GM18505 (cell line): ENCODE measurements around the gene EIPR1.

Experiments used
- ATAC-seq: cut with Tn5 transposase; IDR thresholded peaks from one replicate; pipeline ENCODE4 v1.9.1; 2021; ENCODE audit not compliant: unreplicated experiment
- POLR2A ChIP-seq: IDR thresholded peaks from 4 replicates; pipeline ENCODE4 v1.6.1; 2011; ENCODE audit warnings: borderline replicate concordance; ENCODE audit not compliant: insufficient read depth, insufficient read length; ENCODE audit errors: extremely low read depth

The EIPR1 gene

DNA sequence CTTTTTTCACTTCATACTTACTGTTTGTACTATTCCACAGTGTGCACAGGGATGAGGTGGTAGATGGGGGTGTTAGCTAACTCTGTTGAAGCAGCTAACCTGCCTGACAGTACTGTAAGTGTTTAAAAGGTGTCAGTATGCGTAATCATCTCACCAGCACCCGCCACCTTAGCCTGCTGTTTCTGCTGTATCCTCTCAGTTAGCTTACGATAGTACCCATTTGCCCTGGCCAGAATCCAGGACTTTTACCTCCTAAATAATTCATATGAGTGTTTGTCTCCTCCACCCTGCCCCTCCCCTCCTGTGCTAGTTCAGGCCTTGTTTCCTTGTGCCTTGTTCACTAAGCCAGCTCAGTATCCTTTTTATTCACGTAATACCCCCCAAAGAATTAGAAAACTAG, 36.1 kb upstream of the EIPR1 start:
- TF ChIP-seq POLR2A = no peak
- ATAC-seq = no peak

DNA sequence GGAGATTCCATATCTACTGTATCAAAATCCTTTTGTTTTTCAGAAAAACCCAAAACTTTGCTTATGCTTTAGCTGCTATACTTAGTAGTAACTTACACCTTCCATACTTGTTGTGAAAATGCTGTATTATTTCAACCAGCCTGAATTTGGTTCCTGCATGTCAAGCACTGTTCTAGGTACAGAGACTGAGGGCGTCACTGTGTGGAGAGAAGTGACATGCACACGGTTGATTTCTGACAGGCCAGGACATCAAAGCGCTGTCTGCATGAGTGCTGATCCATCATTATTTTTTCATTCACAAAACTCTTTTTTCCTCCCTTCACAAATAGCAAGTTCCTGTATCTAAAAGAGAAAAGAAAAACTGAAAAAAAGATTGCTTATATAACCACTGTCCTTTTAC, 33.5 kb upstream of the EIPR1 start:
- ATAC-seq = no peak
- TF ChIP-seq POLR2A = no peak

DNA sequence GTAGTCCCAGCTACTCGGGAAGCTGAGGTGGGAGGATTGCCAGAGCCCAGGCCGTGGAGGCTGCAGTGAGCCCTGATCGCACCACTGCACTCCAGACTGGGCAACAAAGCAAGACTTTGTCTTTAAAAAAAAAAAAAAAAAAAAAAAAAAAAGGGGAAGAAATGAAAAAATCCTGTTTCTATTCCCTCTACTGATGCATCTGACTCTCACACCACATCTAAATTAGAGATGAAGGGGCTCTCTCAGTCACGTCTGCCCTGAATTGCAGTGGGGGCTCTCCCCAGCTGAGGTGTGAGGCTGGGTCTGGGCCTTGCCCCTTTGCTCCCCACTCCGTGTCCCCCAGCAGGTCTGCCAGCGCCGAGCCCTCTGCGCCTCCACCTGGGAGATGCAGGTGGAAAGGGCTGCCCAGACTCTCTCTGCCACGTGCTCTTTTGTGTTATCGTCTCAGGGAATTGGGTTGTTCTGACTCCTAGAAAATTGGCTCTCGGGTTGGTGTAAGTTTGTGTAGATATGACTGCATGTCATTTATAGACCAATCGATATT, 32.1 kb upstream of the EIPR1 start:
- no peak for TF ChIP-seq POLR2A
- no peak for ATAC-seq

DNA sequence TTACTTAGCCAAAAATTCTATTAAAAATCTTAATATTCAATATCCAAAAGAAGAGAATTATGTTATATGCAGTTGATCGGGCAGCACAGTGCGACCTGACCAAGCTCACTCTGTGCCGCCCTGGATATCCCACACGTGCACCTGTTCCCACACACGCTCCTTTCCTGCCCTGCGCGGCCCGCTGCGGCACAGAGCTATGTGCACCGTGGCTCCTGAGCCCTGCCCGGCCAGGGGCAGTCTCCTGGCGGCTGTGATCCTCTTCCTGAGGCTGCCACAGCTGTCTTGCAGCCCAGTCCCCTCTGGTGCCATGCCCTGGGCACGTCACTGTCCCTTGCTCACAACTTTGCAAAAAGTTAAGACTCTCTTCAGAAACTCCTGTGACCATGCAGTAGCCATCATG, 31.2 kb upstream of the EIPR1 start:
- ATAC-seq = no peak
- no peak for TF ChIP-seq POLR2A

DNA sequence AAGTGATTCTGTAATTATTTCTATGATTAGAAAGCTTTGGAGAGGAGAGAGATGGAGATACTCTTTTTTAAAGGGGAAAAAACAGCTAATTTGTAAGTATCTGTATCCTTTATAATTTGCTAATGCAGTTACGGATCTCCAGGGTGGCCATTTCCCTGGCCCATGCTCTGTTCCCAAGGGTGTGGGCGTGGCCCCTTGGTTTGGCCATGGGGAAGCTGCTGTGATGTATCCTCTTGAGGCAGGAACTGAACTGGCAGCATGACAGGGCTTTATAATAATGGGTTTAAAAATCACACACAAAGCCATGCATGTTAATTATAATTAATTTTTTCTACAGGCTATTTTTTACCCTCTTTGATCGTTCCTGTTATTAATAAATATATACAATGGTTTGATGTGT, 28.9 kb upstream of the EIPR1 start:
- TF ChIP-seq POLR2A = no peak

DNA sequence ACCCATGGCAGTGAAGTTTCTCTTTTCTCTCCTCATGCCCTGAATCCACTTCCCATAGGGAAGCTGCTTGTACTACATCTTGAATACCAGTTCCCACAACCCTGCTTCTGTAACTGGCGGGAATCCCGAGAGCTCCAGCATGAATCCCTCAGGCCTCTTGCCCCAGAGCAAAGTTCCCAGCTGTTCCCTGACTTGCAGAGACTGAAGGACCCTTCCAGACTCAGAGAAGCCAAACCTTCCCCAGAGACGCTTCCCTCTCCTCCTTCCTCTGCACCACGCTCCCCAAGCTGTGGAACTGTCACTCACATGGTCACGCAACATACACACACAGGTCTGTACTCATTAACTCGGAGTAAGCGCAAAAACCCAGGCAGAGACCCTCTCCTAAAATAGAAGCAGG, 28.3 kb upstream of the EIPR1 start:
- TF ChIP-seq POLR2A = no peak

More for the DNA sequence above, 28.9 kb upstream of the EIPR1 start:
- no peak for ATAC-seq

DNA sequence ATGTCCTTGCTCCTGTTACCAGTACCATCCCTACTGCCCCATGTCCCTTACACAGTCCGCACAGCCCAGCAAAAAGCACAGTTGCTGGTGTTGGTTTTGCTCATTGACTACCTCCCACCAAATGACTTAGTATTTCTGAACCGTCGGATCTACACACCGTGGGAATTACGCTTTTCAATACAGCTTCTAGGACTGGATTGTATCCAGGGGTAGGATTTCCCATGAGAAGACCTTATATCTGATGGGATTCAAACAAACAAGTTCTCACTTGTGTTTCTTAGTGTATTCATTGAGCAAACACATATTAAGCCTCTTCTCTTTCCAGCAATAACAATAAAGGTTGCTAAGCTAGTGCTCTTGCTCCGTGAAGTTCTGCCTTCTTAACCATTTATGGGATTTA, 27.7 kb upstream of the EIPR1 start:
- no peak for TF ChIP-seq POLR2A
- ATAC-seq = no peak

More for the DNA sequence above, 28.3 kb upstream of the EIPR1 start:
- no peak for ATAC-seq

DNA sequence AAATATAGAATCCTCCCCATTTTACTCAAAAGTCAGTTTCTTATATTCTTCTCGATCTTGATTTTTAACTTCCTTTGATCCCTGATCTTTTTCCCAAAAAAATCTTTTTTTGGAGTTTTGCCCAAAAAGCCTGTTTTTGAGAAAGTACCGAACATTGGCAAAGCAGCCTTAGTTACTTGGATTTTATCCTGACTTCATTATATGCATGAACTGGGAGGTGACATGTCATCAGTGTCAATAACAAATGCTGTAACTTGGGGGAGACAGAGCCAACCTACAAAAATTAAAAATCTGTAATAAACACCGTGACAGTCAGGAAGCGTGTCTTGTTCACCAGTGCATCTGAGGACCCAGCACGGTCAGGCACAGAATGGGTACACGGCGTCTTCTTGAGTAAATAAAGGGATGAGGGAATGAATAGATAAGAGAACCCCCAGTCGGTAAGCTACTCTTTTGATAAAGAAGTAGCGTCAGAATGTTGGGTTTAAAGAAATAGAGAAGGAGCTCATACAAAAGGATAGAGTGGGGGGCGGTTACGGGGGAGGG, 26.8 kb upstream of the EIPR1 start:
- no peak for TF ChIP-seq POLR2A

DNA sequence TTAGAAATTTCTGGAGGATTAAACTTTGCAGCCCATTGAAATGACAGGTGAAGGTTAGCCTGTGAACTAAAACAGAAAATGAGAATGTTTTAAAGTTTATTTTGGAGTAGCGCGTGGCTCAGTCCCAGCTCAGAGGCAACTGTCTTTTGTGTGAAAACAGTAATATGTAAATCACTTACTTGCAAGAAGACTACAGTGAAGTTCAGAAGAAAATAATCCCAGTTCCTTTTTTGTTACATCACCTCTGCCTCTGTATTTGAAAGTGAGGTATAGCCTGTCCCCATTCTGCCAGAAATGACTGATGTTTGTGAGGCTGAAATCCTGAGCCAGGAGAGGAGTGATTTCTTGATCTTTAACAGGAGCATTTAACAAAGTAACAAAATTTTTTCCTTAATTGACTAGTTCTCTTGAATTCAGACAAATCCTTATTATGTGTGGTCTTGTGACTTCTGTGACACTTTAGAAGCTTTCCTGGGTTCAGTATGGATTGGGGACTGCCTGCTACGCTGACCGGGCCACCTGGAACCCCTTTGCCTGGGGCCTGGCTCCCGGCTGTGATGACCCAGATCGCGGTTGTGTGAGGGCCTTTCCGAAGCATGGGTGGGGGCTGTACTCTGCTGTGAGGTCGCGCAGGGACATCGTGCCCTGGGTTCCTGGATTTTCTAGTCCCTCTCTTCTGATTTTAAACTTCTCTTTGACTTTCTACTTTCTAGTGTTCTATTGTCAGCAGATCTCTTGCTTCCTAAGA, 26.1 kb upstream of the EIPR1 start:
- no peak for TF ChIP-seq POLR2A
- ATAC-seq = peak; percentile 99

More for the DNA sequence above, 26.8 kb upstream of the EIPR1 start:
- ATAC-seq = no peak

DNA sequence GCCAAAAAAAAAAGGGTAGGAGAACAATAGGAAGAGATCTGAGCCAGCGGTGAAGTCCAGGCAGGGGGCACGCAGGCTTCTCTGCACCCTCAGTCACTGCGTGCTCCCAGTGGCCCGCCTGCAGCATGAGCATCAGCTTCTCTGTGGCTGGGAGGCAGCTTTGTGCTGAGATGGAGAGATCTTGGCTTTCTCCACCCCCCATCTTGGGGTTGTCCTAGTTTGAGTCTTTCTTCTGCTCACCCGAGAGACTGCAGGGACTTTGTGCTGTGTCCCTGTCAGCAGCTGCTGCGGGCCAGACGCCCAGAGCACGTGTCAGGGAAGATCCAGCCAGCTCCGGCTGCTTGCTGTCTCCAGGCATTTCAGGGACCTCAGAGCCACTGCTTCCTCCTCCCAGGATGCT, 22.2 kb upstream of the EIPR1 start:
- ATAC-seq = no peak
- no peak for TF ChIP-seq POLR2A

DNA sequence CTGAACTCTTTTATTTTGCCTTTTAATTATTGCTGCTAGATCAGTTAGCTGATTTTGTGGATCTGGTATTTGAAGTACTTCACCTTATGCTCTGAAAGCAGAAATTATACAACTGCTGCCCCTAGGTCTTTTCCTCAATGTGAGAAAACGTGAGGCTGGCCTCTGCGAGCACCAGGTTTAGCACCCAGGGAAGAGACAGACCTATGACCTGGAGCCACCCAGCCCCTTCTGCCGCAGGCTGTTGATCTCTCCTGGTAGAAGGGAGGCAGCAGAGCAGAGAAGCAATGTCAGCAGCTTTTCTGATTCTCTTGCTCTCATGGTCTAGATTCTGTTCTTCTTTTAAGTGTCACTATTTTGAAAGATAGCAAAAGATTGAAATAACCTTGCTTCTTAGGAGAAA, 21.8 kb upstream of the EIPR1 start:
- no peak for ATAC-seq
- no peak for TF ChIP-seq POLR2A

DNA sequence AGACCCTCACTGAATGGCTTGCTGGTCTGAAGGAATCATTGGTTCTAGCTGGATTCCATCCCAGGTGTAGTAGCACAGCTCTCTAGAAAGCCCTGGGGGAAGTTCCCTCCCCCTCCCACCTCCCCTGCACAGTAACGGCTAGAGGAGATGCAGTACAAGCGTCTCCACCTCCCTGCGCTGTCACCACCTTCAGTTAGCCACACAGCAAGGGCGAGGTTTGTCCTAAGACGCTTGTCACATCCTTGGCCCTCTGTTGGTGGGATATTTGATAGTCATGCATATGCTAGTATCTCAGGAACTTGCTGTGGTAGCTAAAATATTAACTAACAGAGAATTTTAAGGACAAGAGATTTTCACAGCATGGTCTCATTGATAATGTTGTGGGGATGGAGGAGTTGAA, 21.2 kb upstream of the EIPR1 start:
- no peak for ATAC-seq

DNA sequence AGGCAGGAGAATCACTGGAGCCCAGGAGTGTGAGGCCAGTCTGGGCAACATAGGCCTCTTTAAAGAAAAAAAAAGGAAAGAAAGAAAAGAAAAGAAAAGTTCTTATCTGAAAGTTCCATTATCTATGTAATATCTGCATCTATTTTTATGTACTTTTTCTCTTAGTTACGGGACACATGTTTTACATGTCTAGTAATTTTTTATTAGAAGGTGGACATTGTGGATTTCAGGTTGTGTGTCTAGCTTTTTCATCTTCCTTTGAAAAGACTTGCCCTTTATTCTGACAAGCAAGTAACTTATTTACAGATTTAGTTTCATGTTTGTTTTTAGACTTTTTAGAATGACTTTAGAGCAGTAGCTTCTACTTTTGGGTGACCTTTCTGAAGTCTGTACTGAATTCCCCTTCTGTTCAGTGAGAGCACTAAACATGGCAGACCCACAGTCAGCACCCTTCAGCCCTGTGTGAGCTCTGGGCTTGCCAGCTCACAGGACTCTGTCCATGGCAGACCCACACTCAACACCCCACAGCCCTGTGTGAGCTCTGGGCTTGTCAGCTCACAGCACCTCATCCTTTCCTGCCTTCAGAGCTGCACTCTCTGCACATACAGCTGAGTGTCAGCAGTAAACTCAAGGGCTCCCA, 19.4 kb upstream of the EIPR1 start:
- no peak for TF ChIP-seq POLR2A
- no peak for ATAC-seq

More for the DNA sequence above, 21.2 kb upstream of the EIPR1 start:
- TF ChIP-seq POLR2A = no peak

DNA sequence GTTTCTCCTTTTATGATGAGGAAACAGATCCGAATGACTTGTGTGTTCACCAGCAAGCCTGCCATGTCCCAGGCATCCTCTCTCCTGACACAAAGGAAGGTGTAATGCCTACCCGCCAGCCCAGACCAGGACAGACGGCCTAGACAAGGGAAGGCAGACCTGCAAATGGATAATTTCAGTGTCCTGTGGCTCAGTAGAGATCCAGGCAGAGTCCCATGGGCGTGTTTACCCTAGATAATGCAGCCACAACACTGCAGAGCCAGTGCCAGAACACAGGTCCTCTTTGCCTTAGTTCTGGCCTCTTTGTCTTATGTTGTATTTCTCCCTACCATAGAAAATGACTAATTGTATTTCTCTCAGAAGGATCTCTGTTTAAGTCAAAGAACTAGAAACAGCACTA, 14.6 kb upstream of the EIPR1 start:
- no peak for TF ChIP-seq POLR2A
- no peak for ATAC-seq
